Prostate gland (tissue), 2 donors: ENCODE data around the gene MDK. TPM values are rescaled to one million over a fixed set of nuclear protein-coding genes. Genes with fewer than 3 reads are reported as not detected.

Experiments
- microRNA-seq: library from miRNA; unstranded; fragments of <30 nt; microRNA quantifications from one replicate; pipeline ENCODE4, GENCODE V29; 2016
- small RNA-seq, 2 donors: library from RNA; depleted of rRNA; stranded (forward); fragments of <200 nt; gene quantifications; one replicate each; pipeline ENCODE3, GENCODE V24; 2016
- total RNA-seq, 2 donors: library from RNA; depleted of rRNA; stranded (reverse); fragments of >200 nt; gene quantifications; one replicate each; pipeline ENCODE4 v1.1.0, GENCODE V29; 2016

Gene MDK
- total RNA-seq, 2 donors from 2014 or later = 71.6 to 164 TPM

Small RNAs within 50 kb of the gene (microRNA-seq; reads per million reads assigned to microRNA genes)
- gene MIR4688 = 0.25 reads per million

Small RNAs within 50 kb of the gene (small RNA-seq; reads per million reads assigned to genes)
- gene MIR4688 = 0 to 0.19 reads per million in 2 donors

Other genes with a start within 250 kb of the MDK start
- gene CREB3L1, start 104.0 kb upstream of the MDK start, total RNA-seq = 10 to 100 TPM; 41.0 to 47.0 TPM
- gene DGKZ, start 34.2 kb upstream of the MDK start, total RNA-seq = 10 to 100 TPM; 53.6 to 95.0 TPM
- 1 to 10 TPM in 1 of 2 donors, not detected in 1; 2.8 TPM for gene CHRM4, start 10.1 kb downstream of the MDK start, total RNA-seq
- gene AMBRA1, start 212.4 kb downstream of the MDK start, total RNA-seq = 10 to 100 TPM; 56.2 to 60.7 TPM
- gene HARBI1, start 235.6 kb downstream of the MDK start, total RNA-seq = 1 to 10 TPM; 3.1 to 4.1 TPM
- gene ATG13, start 235.9 kb downstream of the MDK start, total RNA-seq = 100 to 1,000 TPM in 1 of 2 donors, 10 to 100 TPM in 1; 54.3 to 172 TPM